GM23248 (cell line): ENCODE measurements around the gene MAEL.

Source experiments
- EZH2 ChIP-seq: fragments of 200-600 bp; sonication (generic); IDR thresholded peaks from 2 replicates; pipeline ENCODE4 v1.6.1; 2018; ENCODE audit warnings: antibody characterized with exemption, mild to moderate bottlenecking; ENCODE audit not compliant: insufficient read depth, poor library complexity, severe bottlenecking
- EZH2phosphoT487 ChIP-seq: fragments of 200-600 bp; sonication (generic); IDR thresholded peaks from 2 replicates; pipeline ENCODE4 v1.6.1; 2018; ENCODE audit warnings: antibody characterized with exemption, moderate library complexity, mild to moderate bottlenecking, low read depth; ENCODE audit not compliant: insufficient read depth

DNA sequence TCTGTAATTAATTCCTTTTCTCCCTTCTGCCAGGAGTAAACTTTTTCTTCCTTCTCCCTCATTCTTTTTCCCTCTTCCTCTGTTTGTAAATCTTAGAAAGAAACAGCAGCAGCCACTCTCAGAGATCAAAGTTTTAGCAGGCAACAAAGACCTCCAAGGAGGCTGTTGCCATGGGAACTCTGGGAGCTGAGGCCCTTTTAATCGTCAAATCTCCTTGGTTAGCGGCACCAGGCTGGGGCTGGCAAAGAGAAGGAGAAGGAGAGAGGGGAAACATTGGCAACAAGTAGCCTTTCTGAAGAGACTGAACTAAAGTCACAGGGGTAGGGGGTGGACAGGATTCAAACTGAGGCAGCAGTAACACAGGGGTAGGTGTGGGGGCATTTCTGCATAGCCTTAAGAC lies 38.9 kb upstream of the MAEL start:
- TF ChIP-seq EZH2 (no peak), EZH2phosphoT487 (no peak)
